GM12878 (cell line): ENCODE measurements around the gene SCAP. TPM values are rescaled to one million over a fixed set of nuclear protein-coding genes. Genes with fewer than 3 reads are reported as not detected.

ENCODE experiments used
- ATF7 ChIP-seq: fragments of 450-650 bp; IDR thresholded peaks from 2 replicates; pipeline ENCODE4 v1.6.1; 2016; ENCODE audit warnings: low read depth, mild to moderate bottlenecking
- BCL11A ChIP-seq: IDR thresholded peaks from 2 replicates; pipeline ENCODE4 v1.6.1; 2011; ENCODE audit warnings: low read depth, low read length
- BHLHE40 ChIP-seq, 2 experiments: fragments of 450-650 bp in 1 of 2; IDR thresholded peaks; 2 replicates each; pipeline ENCODE4 v1.6.1; 2011 to 2017; ENCODE audit warnings: low read depth in 2 of 2, borderline replicate concordance in 1 of 2, improper control_type of control experiment in 1 of 2, low read length in 1 of 2, mild to moderate bottlenecking in 1 of 2
- CHD4 ChIP-seq: fragments of 200-600 bp; sonication (generic); IDR thresholded peaks from 2 replicates; pipeline ENCODE4 v1.6.1; 2016; ENCODE audit warnings: mild to moderate bottlenecking
- EGR1 ChIP-seq, 2 experiments: IDR thresholded peaks; 1 replicate in 1 of 2; 2 replicates in 1 of 2; pipeline ENCODE4 v1.6.1; 2011 to 2012; ENCODE audit warnings: low read depth in 2 of 2, low read length in 2 of 2, borderline replicate concordance in 1 of 2, mild to moderate bottlenecking in 1 of 2, moderate library complexity in 1 of 2
- ELK1 ChIP-seq: IDR thresholded peaks from 2 replicates; pipeline ENCODE4 v1.6.1; 2012; ENCODE audit warnings: low read depth, low read length, improper control_type of control experiment
- IKZF2 ChIP-seq, 2 experiments: fragments of 450-650 bp; IDR thresholded peaks; 2 replicates each; pipeline ENCODE4 v1.6.1; 2017; ENCODE audit warnings: mild to moderate bottlenecking in 2 of 2, moderate library complexity in 2 of 2
- KAT2A ChIP-seq: conservative IDR thresholded peaks from 2 replicates; pipeline ENCODE4 v1.6.1; 2011; ENCODE audit warnings: low read depth, low read length; ENCODE audit not compliant: control insufficient read depth
- LARP7 ChIP-seq: fragments of 450-650 bp; IDR thresholded peaks from 2 replicates; pipeline ENCODE4 v1.6.1; 2017; ENCODE audit warnings: mild to moderate bottlenecking
- NR2F1 ChIP-seq: fragments of 450-650 bp; conservative IDR thresholded peaks from 2 replicates; pipeline ENCODE4 v1.6.1; 2017; ENCODE audit warnings: mild to moderate bottlenecking
- RAD21 ChIP-seq: IDR thresholded peaks from 2 replicates; pipeline ENCODE4 v1.6.1; 2011; ENCODE audit warnings: mild to moderate bottlenecking, low read depth, low read length, moderate library complexity; ENCODE audit not compliant: insufficient read depth
- RAD51 ChIP-seq: fragments of 450-650 bp; IDR thresholded peaks from 2 replicates; pipeline ENCODE4 v1.6.1; 2016; ENCODE audit warnings: moderate library complexity, mild to moderate bottlenecking, inconsistent platforms
- RCOR1 ChIP-seq: conservative IDR thresholded peaks from 2 replicates; pipeline ENCODE4 v1.6.1; 2012; ENCODE audit warnings: low read depth, low read length, improper control_type of control experiment
- SIN3A ChIP-seq: IDR thresholded peaks from 2 replicates; pipeline ENCODE4 v1.6.1; 2012; ENCODE audit warnings: low read depth, low read length, improper control_type of control experiment
- SPI1 ChIP-seq: IDR thresholded peaks from 2 replicates; pipeline ENCODE4 v1.6.1; 2011; ENCODE audit warnings: low read depth, mild to moderate bottlenecking, low read length, moderate library complexity, borderline replicate concordance; ENCODE audit not compliant: insufficient read depth
- TAF1 ChIP-seq: IDR thresholded peaks from 2 replicates; pipeline ENCODE4 v1.6.1; 2011; ENCODE audit warnings: mild to moderate bottlenecking, low read depth, low read length, borderline replicate concordance
- ZBTB11 ChIP-seq: fragments of 450-650 bp; formaldehyde crosslinking; IDR thresholded peaks from 2 replicates; pipeline ENCODE4 v1.5.0; 2022; ENCODE audit warnings: mild to moderate bottlenecking, missing genetic modification characterization
- ZNF592 ChIP-seq: fragments of 450-650 bp; IDR thresholded peaks from 2 replicates; pipeline ENCODE4 v1.6.1; 2017; ENCODE audit warnings: mild to moderate bottlenecking, moderate library complexity
- polyA plus RNA-seq, 11 experiments: library from polyadenylated mRNA; depleted of rRNA in 4 of 11; unstranded in 6 of 11; stranded (reverse) in 5 of 11; fragments of >200 nt; fragmentation: Nextera tagmentation in 4 of 11; fragmentation: Illumina TruSeq in 1 of 11; extraction: Ambion mirVana in 4 of 11; extraction: Trizol in 1 of 11; gene quantifications; 1 replicate in 1 of 11; 2 replicates in 10 of 11; pipeline versions ENCODE4 v1.2.1 to v1.2.3, GENCODE V29; 2011 to 2016; ENCODE audit warnings: inconsistent platforms in 2 of 11, missing spikeins in 2 of 11, low read depth in 1 of 11
- total RNA-seq, 4 experiments: library from RNA; depleted of rRNA in 3 of 4; stranded (reverse); fragments of >200 nt in 3 of 4; fragmentation: Illumina TruSeq in 1 of 4; extraction: Trizol in 1 of 4; gene quantifications; 2 replicates each; pipeline versions ENCODE4 v1.2.1 to v1.2.3, GENCODE V29; 2013 to 2021
- TF ChIP-seq, protein P1 (sequence below): fragments of 450-650 bp; IDR thresholded peaks from 2 replicates; pipeline ENCODE4 v1.6.1; 2016; ENCODE audit warnings: mild to moderate bottlenecking

The SCAP gene
- total and polyA plus RNA-seq, 10 of the 15 experiments (the other 5 are each of a cell fraction or from before 2014, with no cell fraction given): 1.5 to 64.1 (median 27.9) TPM

DNA sequence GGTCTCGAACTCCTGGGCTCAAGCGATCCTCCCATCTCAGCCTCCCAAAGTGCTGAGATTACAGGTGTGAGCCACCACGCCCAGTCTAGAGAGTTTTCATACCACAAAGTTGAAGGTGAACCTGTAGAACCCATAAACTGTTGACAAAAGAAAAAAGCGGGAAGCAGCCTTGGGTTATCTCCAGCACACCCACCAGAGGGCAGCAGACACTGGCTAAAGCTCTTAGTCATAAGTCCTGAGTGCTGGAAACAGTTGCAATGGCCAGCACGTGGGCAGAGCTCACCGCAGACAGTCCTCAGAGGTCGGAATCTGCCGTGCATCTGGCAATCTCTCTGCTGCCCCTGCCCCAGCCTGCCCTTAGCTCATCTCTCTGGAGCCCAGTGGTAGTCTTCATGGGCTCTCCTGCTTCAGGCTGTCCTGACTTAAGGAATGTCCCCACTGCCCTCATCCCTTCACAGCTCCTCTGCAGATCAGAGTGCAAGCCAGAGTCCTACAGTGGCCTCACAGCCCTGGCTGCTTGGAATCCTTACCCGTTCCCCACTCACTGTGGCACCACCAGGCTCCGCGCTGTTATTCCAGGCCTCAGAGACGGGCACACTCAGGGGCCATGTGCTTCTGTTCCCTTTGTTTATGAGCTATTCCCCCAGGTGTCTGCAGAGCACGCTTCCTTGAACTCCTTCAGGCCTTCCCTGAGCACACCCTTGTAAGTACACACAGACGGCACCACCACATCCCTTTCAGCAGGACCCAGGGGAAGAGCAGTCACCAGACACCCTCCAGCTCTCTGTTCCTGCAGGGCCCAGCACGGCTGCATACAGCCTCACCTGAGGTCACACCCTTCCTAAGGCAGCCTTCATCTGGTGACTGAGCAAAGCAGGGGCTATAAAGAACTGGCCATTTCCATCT lies 46.6 kb upstream of the SCAP start (continued):
- TF ChIP-seq BCL11A (no peak), CHD4 (no peak), NR2F1 (peak; percentile 71), ELK1 (no peak), RCOR1 (0 out of 2 replicates have a peak, but pooled peaks have one; percentile 52), RAD51 (peak; percentile 83), TAF1 (no peak), SIN3A (0 out of 2 replicates have a peak, but pooled peaks have one; percentile 39), ATF7 (peak; percentile 22; the same call in 1 of the 2 replicates), ZBTB11 (CRISPR knock-in tag) (no peak), RAD21 (peak; percentile 97), IKZF2 (IDR thresholded peaks at IDR 0.05) (no peak; a peak in 1 of 4 replicates), KAT2A (no peak), BHLHE40 (IDR thresholded peaks at IDR 0.05; ENCODE audit: borderline replicate concordance in 1 of 2, low read depth in 2 of 2, low read length in 1 of 2) (peak; percentile 89), SPI1 (no peak), ZNF592 (0 out of 2 replicates have a peak, but pooled peaks have one; percentile 37), LARP7 (no peak), EGR1 (IDR thresholded peaks at IDR 0.05; ENCODE audit: borderline replicate concordance in 1 of 2, low read depth in 2 of 2, low read length in 2 of 2) (no peak)
- TF ChIP-seq, protein P1, sequence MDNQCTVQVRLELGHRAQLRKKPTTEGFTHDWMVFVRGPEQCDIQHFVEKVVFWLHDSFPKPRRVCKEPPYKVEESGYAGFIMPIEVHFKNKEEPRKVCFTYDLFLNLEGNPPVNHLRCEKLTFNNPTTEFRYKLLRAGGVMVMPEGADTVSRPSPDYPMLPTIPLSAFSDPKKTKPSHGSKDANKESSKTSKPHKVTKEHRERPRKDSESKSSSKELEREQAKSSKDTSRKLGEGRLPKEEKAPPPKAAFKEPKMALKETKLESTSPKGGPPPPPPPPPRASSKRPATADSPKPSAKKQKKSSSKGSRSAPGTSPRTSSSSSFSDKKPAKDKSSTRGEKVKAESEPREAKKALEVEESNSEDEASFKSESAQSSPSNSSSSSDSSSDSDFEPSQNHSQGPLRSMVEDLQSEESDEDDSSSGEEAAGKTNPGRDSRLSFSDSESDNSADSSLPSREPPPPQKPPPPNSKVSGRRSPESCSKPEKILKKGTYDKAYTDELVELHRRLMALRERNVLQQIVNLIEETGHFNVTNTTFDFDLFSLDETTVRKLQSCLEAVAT: 0 out of 2 replicates have a peak, but pooled peaks have one; percentile 23
